ENCODE data around the gene SLC6A9.

Gene SLC6A9

DNA sequence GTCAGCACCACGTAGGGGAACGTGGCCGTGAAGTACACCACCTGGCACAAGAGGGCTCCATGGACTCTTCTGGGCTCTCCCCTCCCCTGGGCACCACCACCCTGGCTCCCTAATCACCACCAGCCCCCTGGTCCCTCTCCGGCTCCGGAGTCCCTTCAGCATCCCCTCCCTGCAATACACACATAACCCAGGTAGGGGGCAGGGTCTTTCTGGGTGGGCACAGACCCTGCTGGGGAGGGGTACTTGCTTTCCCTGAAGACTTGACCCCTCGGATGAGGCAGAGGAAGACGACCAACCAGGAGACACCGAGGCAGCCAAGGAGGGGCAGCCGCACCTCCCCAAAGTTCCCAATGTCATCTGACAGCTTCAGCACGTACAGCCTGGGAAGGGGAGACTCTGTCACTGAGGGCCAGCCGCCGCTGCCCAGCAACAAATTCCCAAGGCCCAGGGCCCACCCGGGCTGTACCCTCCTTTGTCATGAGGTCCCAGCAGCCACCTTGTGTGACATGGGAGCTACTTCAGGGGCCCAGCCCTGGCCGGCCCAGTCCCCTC lies 28.6 kb downstream of the SLC6A9 start:
- H3K27me3 ChIP-seq (replicated peaks; ENCODE audit: control insufficient read depth, insufficient read depth, low read length): no peaks in the 10 kb centered on the region
- no peak for DNase-seq (ENCODE audit: extremely low read depth, insufficient read length)
- TF ChIP-seq, protein P1, sequence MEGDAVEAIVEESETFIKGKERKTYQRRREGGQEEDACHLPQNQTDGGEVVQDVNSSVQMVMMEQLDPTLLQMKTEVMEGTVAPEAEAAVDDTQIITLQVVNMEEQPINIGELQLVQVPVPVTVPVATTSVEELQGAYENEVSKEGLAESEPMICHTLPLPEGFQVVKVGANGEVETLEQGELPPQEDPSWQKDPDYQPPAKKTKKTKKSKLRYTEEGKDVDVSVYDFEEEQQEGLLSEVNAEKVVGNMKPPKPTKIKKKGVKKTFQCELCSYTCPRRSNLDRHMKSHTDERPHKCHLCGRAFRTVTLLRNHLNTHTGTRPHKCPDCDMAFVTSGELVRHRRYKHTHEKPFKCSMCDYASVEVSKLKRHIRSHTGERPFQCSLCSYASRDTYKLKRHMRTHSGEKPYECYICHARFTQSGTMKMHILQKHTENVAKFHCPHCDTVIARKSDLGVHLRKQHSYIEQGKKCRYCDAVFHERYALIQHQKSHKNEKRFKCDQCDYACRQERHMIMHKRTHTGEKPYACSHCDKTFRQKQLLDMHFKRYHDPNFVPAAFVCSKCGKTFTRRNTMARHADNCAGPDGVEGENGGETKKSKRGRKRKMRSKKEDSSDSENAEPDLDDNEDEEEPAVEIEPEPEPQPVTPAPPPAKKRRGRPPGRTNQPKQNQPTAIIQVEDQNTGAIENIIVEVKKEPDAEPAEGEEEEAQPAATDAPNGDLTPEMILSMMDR (IDR thresholded peaks at IDR 0.05; ENCODE audit: insufficient read depth, low read length, poor library complexity, severe bottlenecking): no peak
- no peak overlapping the region for H3K4me3 ChIP-seq (replicated peaks; ENCODE audit: low read depth, low read length)
- H3K36me3 ChIP-seq (ENCODE audit: control insufficient read depth, insufficient read depth, low read length): no peaks in the 10 kb centered on the region

DNA sequence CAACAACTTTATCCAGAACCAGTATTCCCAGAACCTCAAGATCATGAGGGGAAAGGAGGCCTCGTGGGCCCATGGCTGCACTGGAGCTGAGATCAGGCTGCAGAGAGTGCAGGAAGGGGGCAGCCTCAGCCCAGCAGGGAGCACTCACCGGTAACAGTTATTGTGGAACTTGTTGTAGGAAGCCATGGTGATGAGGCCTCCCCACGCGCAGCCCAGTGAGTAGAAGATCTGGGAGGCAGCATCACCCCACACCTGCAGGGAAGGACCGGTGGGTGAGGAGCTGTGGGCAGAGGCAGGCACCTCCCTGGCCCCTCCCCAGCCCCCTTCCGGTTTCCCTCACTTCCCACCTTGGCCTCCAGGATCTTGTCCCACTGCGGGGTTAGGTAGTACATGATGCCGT lies 29.1 kb downstream of the SLC6A9 start:
- Histone ChIP-seq H3K36me3 (ENCODE audit: control insufficient read depth, insufficient read depth, low read length) (no peaks in the 10 kb centered on the region), H3K4me3 (replicated peaks; ENCODE audit: low read depth, low read length) (no peak overlapping the region), H3K27me3 (replicated peaks; ENCODE audit: control insufficient read depth, insufficient read depth, low read length) (no peaks in the 10 kb centered on the region)
- DNase-seq (ENCODE audit: extremely low read depth, insufficient read length): no peak
- TF ChIP-seq, protein P1 (IDR thresholded peaks at IDR 0.05; ENCODE audit: insufficient read depth, low read length, poor library complexity, severe bottlenecking): no peak

- TF ChIP-seq, protein P1 (IDR thresholded peaks at IDR 0.05; ENCODE audit: insufficient read depth, low read length, poor library complexity, severe bottlenecking): no peak
- no peak for DNase-seq (ENCODE audit: extremely low read depth, insufficient read length)
- H3K27me3 ChIP-seq (replicated peaks; ENCODE audit: control insufficient read depth, insufficient read depth, low read length): no peaks in the 10 kb centered on the region
- H3K36me3 ChIP-seq (ENCODE audit: control insufficient read depth, insufficient read depth, low read length): no peaks in the 10 kb centered on the region
- no peak overlapping the region for H3K4me3 ChIP-seq (replicated peaks; ENCODE audit: low read depth, low read length)
Measured at GRCh38 chr1:44000122-44000665, 31.1 kb downstream of the SLC6A9 start.

DNA sequence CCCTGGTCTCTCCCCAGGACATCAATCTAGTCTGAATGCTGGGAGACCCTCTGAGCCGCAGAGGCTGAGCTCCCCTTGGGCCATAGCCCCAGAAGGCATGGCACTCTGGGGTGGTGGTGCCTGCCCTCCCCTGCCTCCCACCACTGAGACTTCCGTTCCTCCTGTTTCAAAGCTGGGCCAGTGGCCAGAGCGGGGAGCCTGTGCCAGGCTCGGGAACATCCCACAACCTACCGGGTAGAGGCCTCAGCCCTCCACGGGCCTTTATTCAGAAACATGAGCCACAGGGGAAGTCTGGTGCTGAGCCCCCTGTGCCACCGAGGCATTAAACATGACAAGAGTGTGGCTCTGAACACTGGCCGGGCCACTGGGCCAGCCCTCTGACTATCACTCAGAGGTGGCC lies 31.8 kb downstream of the SLC6A9 start:
- H3K4me3 ChIP-seq (replicated peaks; ENCODE audit: low read depth, low read length): no peak overlapping the region
- no peak for DNase-seq (ENCODE audit: extremely low read depth, insufficient read length)
- TF ChIP-seq, protein P1 (IDR thresholded peaks at IDR 0.05; ENCODE audit: insufficient read depth, low read length, poor library complexity, severe bottlenecking): no peak
- H3K27me3 ChIP-seq (replicated peaks; ENCODE audit: control insufficient read depth, insufficient read depth, low read length): no peaks in the 10 kb centered on the region
- no peaks in the 10 kb centered on the region for H3K36me3 ChIP-seq (ENCODE audit: control insufficient read depth, insufficient read depth, low read length)

DNA sequence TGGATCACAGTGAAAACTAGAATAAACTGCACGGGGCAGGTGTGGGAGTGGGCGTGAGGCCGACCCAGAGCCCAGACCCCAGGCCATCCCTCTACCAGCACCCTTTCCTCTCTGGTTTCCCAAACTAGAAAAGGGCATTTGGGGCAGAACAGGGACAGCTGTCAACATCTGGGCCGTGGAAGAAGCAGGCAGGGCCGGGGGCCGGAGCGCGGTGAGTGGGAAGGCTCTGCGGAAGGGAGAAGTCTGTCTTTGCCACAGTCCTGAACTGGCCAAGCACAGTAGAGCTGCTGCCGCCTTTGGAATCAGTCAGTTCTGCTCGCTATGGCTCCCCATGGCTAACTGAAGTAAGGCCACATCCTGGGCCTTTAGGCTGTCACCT lies 33.3 kb downstream of the SLC6A9 start:
- no peaks in the 10 kb centered on the region for H3K27me3 ChIP-seq (replicated peaks; ENCODE audit: control insufficient read depth, insufficient read depth, low read length)
- no peak for DNase-seq (ENCODE audit: extremely low read depth, insufficient read length)

More for the DNA sequence above, 33.3 kb downstream of the SLC6A9 start:
- Histone ChIP-seq H3K4me3 (replicated peaks; ENCODE audit: low read depth, low read length) (no peak overlapping the region), H3K36me3 (ENCODE audit: control insufficient read depth, insufficient read depth, low read length) (no peaks in the 10 kb centered on the region)
- TF ChIP-seq, protein P1 (IDR thresholded peaks at IDR 0.05; ENCODE audit: insufficient read depth, low read length, poor library complexity, severe bottlenecking): no peak
